Neural cell (in vitro differentiated cells): ENCODE results near the gene CFAP97D1. TPM values are rescaled to one million over a fixed set of nuclear protein-coding genes. Genes with fewer than 3 reads are reported as not detected.

ENCODE experiments used
- H2AFZ ChIP-seq: fragments of 200-600, 300-800 bp; sonication (generic), shearing (Covaris generic); 2 replicates; pipeline ENCODE4 v1.6.0; 2014; ENCODE audit warnings: low read depth, mild to moderate bottlenecking, antibody characterized with exemption, low read length, moderate library complexity
- H3F3A ChIP-seq: fragments of 200-600 bp; shearing (Covaris generic); 2 replicates; pipeline ENCODE4 v1.6.1; 2016; ENCODE audit warnings: mild to moderate bottlenecking, moderate library complexity, mixed read lengths, antibody characterized with exemption, low read length; ENCODE audit not compliant: insufficient read depth, poor library complexity, severe bottlenecking
- H3K27ac ChIP-seq: fragments of 200-600, 300-800 bp; sonication (generic), shearing (Covaris generic); 2 replicates; pipeline ENCODE4 v1.5.1; 2014; ENCODE audit warnings: mild to moderate bottlenecking, low read length, moderate library complexity
- H3K27me3 ChIP-seq: fragments of 300-800, 200-600 bp; sonication (generic), shearing (Covaris generic); 2 replicates; pipeline ENCODE4 v1.6.0; 2014; ENCODE audit warnings: mild to moderate bottlenecking, low read depth, low read length, moderate library complexity; ENCODE audit not compliant: insufficient read depth
- H3K36me3 ChIP-seq: fragments of 300-800, 200-600 bp; sonication (generic), shearing (Covaris generic); 2 replicates; pipeline ENCODE4 v1.5.1; 2014; ENCODE audit warnings: mild to moderate bottlenecking, antibody characterized with exemption, low read length, moderate library complexity; ENCODE audit not compliant: insufficient read depth
- H3K4me2 ChIP-seq: fragments of 300-800, 200-600 bp; sonication (generic), shearing (Covaris generic); 2 replicates; pipeline ENCODE4 v1.6.0; 2014; ENCODE audit warnings: mild to moderate bottlenecking, low read length
- H3K4me3 ChIP-seq: fragments of 300-800, 200-600 bp; sonication (generic), shearing (Covaris generic); 2 replicates; pipeline ENCODE4 v1.5.1; 2014; ENCODE audit warnings: mild to moderate bottlenecking, low read length, moderate library complexity
- H3K79me2 ChIP-seq: fragments of 200-600 bp; shearing (Covaris generic); replicated peaks from 2 replicates; pipeline ENCODE4 v1.6.0; 2014; ENCODE audit warnings: mild to moderate bottlenecking, low read length, moderate library complexity; ENCODE audit not compliant: insufficient read depth
- H3K9ac ChIP-seq: fragments of 300-800, 200-600 bp; sonication (generic), shearing (Covaris generic); 2 replicates; pipeline ENCODE4 v1.6.1; 2016; ENCODE audit warnings: mild to moderate bottlenecking, low read length, mixed read lengths
- H3K9me2 ChIP-seq: fragments of 200-600 bp; shearing (Covaris generic); 2 replicates; pipeline ENCODE4 v1.6.1; 2016; ENCODE audit warnings: mild to moderate bottlenecking, low read length, mixed read lengths; ENCODE audit not compliant: insufficient read depth
- H3K9me3 ChIP-seq: fragments of 200-600, 300-800 bp; sonication (generic), shearing (Covaris generic); 2 replicates; pipeline ENCODE4 v1.6.1; 2016; ENCODE audit warnings: mild to moderate bottlenecking, mixed run types, low read length, moderate library complexity, mixed read lengths
- H4K20me1 ChIP-seq: fragments of 200-600 bp; shearing (Covaris generic); 2 replicates; pipeline ENCODE4 v1.6.1; 2016; ENCODE audit warnings: mild to moderate bottlenecking, mixed run types; ENCODE audit not compliant: insufficient read depth
- CTCF ChIP-seq: fragments of 450-650 bp; IDR thresholded peaks from 2 replicates; pipeline ENCODE4 v1.5.1; 2014; ENCODE audit warnings: antibody characterized with exemption, mild to moderate bottlenecking, moderate library complexity; ENCODE audit not compliant: poor library complexity, severe bottlenecking
- EP300 ChIP-seq: fragments of 450-650 bp; conservative IDR thresholded peaks from 2 replicates; pipeline ENCODE4 v1.6.1; 2014; ENCODE audit warnings: antibody characterized with exemption, mild to moderate bottlenecking, moderate library complexity; ENCODE audit not compliant: poor library complexity, severe bottlenecking
- EZH2 ChIP-seq: fragments of 200-600, 300-800 bp; shearing (Covaris generic), sonication (generic); IDR thresholded peaks from 2 replicates; pipeline ENCODE4 v1.6.1; 2014; ENCODE audit warnings: antibody characterized with exemption, low read length, borderline replicate concordance, mild to moderate bottlenecking; ENCODE audit not compliant: insufficient read depth, poor library complexity, severe bottlenecking
- MXI1 ChIP-seq: fragments of 450-650 bp; conservative IDR thresholded peaks from 2 replicates; pipeline ENCODE4 v1.6.1; 2014; ENCODE audit warnings: antibody characterized with exemption, mild to moderate bottlenecking; ENCODE audit not compliant: poor library complexity, severe bottlenecking
- POLR2AphosphoS5 ChIP-seq: IDR thresholded peaks from 2 replicates; pipeline ENCODE4 v1.6.1; 2012
- RAD21 ChIP-seq: fragments of 450-650 bp; conservative IDR thresholded peaks from 2 replicates; pipeline ENCODE4 v1.6.1; 2014; ENCODE audit warnings: antibody characterized with exemption, mild to moderate bottlenecking, moderate library complexity
- SMC3 ChIP-seq: fragments of 450-650 bp; conservative IDR thresholded peaks from 2 replicates; pipeline ENCODE4 v1.6.1; 2014; ENCODE audit warnings: antibody characterized with exemption, mild to moderate bottlenecking, moderate library complexity; ENCODE audit not compliant: poor library complexity
- TAF1 ChIP-seq: IDR thresholded peaks from 2 replicates; pipeline ENCODE4 v1.6.1; 2012; ENCODE audit warnings: low read depth
- polyA plus RNA-seq: library from polyadenylated mRNA; depleted of rRNA; stranded (reverse); fragments of >200 nt; gene quantifications from 2 replicates; pipeline ENCODE4 v1.2.3, GENCODE V29; 2014
- TF ChIP-seq, protein P1 (sequence below): IDR thresholded peaks from 2 replicates; pipeline ENCODE4 v1.6.1; 2012; ENCODE audit warnings: borderline replicate concordance

CFAP97D1 gene
- polyA plus RNA-seq, 1 donor from 2014 or later = 0.09 TPM

- no peak overlapping the region for H3K27ac ChIP-seq
- no peak overlapping the region for H3K9ac ChIP-seq
- no peaks in the 10 kb centered on the region for H3F3A ChIP-seq
- no peak overlapping the region for H3K4me2 ChIP-seq
- no peaks in the 10 kb centered on the region for H3K9me3 ChIP-seq
- no peak overlapping the region for H2AFZ ChIP-seq
- TF ChIP-seq EP300 = no peak
- TF ChIP-seq RAD21 = no peak
- TF ChIP-seq, protein P1, sequence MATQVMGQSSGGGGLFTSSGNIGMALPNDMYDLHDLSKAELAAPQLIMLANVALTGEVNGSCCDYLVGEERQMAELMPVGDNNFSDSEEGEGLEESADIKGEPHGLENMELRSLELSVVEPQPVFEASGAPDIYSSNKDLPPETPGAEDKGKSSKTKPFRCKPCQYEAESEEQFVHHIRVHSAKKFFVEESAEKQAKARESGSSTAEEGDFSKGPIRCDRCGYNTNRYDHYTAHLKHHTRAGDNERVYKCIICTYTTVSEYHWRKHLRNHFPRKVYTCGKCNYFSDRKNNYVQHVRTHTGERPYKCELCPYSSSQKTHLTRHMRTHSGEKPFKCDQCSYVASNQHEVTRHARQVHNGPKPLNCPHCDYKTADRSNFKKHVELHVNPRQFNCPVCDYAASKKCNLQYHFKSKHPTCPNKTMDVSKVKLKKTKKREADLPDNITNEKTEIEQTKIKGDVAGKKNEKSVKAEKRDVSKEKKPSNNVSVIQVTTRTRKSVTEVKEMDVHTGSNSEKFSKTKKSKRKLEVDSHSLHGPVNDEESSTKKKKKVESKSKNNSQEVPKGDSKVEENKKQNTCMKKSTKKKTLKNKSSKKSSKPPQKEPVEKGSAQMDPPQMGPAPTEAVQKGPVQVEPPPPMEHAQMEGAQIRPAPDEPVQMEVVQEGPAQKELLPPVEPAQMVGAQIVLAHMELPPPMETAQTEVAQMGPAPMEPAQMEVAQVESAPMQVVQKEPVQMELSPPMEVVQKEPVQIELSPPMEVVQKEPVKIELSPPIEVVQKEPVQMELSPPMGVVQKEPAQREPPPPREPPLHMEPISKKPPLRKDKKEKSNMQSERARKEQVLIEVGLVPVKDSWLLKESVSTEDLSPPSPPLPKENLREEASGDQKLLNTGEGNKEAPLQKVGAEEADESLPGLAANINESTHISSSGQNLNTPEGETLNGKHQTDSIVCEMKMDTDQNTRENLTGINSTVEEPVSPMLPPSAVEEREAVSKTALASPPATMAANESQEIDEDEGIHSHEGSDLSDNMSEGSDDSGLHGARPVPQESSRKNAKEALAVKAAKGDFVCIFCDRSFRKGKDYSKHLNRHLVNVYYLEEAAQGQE = no peak
- TF ChIP-seq SMC3 = no peak
- TF ChIP-seq POLR2AphosphoS5 = no peak
- TF ChIP-seq CTCF = no peak
- TF ChIP-seq EZH2 = no peak
- no peak for TF ChIP-seq MXI1
- no peak for TF ChIP-seq TAF1
- no peaks in the 10 kb centered on the region for H4K20me1 ChIP-seq
- H3K27me3 ChIP-seq = no peaks in the 10 kb centered on the region
- no peak overlapping the region for H3K4me3 ChIP-seq
- peaks cover 9% of the 10 kb centered on the region for H3K36me3 ChIP-seq
- no peaks in the 10 kb centered on the region for H3K9me2 ChIP-seq
- no peaks in the 10 kb centered on the region for H3K79me2 ChIP-seq
These were observed 10.4 kb upstream of the CFAP97D1 start for GRCh38 chr17:43769859-43770258.

DNA sequence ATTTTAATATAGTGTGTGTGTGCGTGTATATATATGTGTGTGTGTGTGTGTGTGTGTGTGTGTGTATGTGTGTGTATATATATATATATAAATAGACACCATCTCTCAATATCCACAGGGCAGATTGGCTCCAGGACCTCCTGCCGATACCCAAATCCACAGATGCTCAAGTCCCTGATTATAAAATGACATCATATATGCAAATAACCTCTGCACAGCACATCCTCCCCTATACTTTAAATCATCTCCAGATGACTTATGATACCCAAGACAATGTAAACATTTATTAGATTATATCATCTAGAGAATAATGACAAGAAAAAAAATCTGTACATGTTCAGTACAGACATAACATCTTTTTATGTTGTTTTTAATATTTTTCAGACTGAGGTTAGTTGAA is 9.3 kb upstream of the CFAP97D1 start:
- no peak overlapping the region for H2AFZ ChIP-seq
- H3K9me3 ChIP-seq = no peaks in the 10 kb centered on the region
- H3K9ac ChIP-seq = no peak overlapping the region
- H3K27ac ChIP-seq = no peak overlapping the region
- H3K4me3 ChIP-seq = no peak overlapping the region
- H3K36me3 ChIP-seq = peaks cover 9% of the 10 kb centered on the region
- TF ChIP-seq MXI1 (no peak), CTCF (no peak), RAD21 (no peak), SMC3 (no peak), POLR2AphosphoS5 (no peak), EP300 (no peak), EZH2 (no peak), TAF1 (no peak)
- TF ChIP-seq, protein P1 = no peak
- H3K27me3 ChIP-seq = no peaks in the 10 kb centered on the region
- no peaks in the 10 kb centered on the region for H3F3A ChIP-seq
- H3K4me2 ChIP-seq = no peak overlapping the region
- H3K79me2 ChIP-seq = no peaks in the 10 kb centered on the region
- H4K20me1 ChIP-seq = no peaks in the 10 kb centered on the region
- no peaks in the 10 kb centered on the region for H3K9me2 ChIP-seq
